Measurements from ENCODE around the gene ARMC7.
"Not testable (repeated sequence)": the region's sequence is repeated elsewhere in the genome, so short reads cannot be mapped to it uniquely, and the experiment has no call there.

The ARMC7 gene

DNA sequence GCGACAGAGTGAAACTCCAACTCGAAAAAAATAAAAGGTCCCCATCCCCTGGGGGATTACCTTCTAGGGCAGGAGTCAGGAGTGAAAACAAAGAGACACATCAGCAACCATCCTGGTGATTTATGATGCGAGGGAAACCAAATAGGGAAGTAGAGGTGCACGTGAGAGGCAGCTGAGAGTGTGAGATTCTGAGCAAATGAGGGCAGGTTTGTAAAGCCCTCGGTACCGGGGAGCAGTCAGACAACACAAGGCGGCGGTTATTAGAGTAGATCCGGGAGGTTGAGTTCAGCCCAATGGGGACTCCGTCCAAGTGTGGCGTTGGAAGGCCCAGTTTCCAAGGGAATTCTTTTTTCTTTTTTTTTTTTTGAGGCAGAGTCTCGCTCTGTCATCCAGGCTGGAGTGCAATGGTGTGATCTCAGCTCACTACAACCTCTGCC, 7.4 kb upstream of the ARMC7 start:
- DNase-seq: peak; percentile 75 to 85 (median 80)

- no peak for DNase-seq
Observed at GRCh38 chr17:75103601-75104554, 5.9 kb upstream of the ARMC7 start.

GRCh38 chr17:75105126-75106080, 4.4 kb upstream of the ARMC7 start:
- DNase-seq: peak; percentile 37 to 67 (median 56)

GRCh38 chr17:75108193-75108592, 1.6 kb upstream of the ARMC7 start:
- no peak for DNase-seq

DNA sequence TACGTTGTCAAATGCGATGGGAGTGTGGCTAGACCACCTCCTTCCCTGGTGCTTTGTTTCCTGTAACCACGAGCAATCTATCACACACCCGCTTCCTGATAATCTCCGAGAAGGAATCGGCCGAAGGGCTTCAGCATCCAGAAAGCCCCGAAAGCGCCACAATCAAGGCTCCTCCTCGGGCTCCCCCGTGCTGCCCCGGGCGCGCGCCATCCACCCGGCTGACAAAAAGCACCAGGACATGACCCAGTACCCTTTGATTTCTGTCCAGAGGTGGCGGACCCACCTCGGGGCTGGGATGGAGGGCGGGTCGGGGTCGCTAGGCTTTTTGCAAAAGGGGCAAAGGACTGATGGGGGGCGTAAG, 743 bp upstream of the ARMC7 start:
- DNase-seq: no peak

- DNase-seq: peak in 3 of 4 experiments; percentile 29 to 55 (median 48)
Observed at GRCh38 chr17:75110234-75110937, 617 bp downstream of the ARMC7 start.

- DNase-seq: peak; percentile 44 to 70 (median 66)
Observed at GRCh38 chr17:75111777-75112335, 2.1 kb downstream of the ARMC7 start.

GRCh38 chr17:75113798-75114551, 4.2 kb downstream of the ARMC7 start:
- peak; percentile 92 to 96 (median 94) for DNase-seq

GRCh38 chr17:75114552-75115314, 5.0 kb downstream of the ARMC7 start:
- peak in 3 of 4 experiments; percentile 22 to 34 (median 33) for DNase-seq

DNA sequence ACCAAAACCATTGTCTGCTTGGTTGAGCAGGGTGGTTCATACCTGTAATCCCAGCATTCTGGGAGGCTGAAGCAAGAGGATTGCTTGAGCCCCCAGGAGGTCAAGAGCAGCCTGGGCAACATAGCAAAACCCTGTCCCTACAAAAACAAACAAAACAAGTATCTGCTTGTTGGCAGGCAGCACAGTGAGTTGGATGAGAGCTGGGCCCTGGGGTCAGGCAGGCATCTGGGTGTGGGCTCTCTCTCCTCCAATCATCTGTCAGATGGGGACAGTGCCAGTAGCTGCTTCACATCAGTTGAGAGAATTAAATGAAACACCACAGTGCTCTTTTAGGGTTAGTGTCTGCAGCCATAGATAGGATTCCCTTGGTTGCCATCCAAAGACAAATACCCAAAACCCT, 5.8 kb downstream of the ARMC7 start:
- no peak for DNase-seq

DNA sequence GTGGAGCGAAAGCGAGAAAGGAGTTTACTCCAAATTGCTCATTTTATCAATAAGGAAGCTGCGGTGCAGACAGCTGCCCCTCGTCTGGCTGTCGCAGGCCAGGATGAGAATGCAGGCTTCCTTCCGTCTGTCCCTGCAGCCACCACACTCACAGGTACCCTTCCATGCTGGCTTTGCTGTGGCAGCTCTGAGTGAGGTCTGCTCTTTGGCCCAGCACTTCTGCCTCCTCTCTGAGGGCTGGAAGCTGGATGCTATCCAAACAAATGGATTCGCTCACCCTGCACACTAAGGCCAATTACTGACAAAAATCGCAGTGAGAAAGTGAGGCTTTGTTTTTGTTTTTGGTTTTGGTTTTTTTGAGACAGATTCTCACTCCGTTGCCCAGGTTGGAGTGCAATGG, 7.0 kb downstream of the ARMC7 start:
- DNase-seq: no peak

- peak in 1 of 4 experiments; percentile 22 for DNase-seq
Observed at GRCh38 chr17:75118307-75118706, 8.5 kb downstream of the ARMC7 start.

GRCh38 chr17:75124041-75124818, 14.5 kb downstream of the ARMC7 start:
- DNase-seq: peak in 1 of 4 experiments; percentile 22

- no peak for DNase-seq
Observed at GRCh38 chr17:75124819-75125162, 15.0 kb downstream of the ARMC7 start.

- DNase-seq: peak in 1 of 4 experiments; percentile 17
Observed at GRCh38 chr17:75125984-75126383, 16.2 kb downstream of the ARMC7 start.

DNA sequence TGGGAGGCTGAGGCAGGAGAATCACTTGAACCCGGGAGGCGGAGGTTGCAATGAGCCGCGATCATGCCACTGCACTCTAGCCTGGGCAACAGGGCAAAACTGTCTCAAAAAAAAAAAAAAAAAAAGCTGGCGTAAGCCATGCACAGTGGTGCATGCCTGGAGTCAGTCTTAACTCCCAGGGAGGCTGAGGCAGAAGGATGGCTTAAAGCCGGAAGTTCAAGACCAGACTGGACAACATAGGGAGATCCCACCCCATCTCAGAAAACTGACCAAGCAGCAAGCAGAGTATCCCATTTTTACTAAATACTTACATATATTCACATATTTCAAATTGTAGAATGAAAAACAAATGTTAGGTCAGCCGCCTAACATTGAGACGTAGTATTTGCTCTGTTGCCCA, 17.2 kb downstream of the ARMC7 start:
- no peak for DNase-seq

GRCh38 chr17:75127936-75128335, 18.2 kb downstream of the ARMC7 start:
- DNase-seq: not testable (repeated sequence)

GRCh38 chr17:75128694-75129505, 19.1 kb downstream of the ARMC7 start:
- no peak for DNase-seq

- no peak for DNase-seq
Observed at GRCh38 chr17:75129576-75129975, 19.8 kb downstream of the ARMC7 start.
